Hypothalamus (tissue), 51 donors: ENCODE results near the gene PLEKHM2.

Experiments
- DNase-seq, 51 donors: peaks; one replicate each; lab custom pipeline; 2025; lab: John Stamatoyannopoulos, UW

PLEKHM2 gene

DNA sequence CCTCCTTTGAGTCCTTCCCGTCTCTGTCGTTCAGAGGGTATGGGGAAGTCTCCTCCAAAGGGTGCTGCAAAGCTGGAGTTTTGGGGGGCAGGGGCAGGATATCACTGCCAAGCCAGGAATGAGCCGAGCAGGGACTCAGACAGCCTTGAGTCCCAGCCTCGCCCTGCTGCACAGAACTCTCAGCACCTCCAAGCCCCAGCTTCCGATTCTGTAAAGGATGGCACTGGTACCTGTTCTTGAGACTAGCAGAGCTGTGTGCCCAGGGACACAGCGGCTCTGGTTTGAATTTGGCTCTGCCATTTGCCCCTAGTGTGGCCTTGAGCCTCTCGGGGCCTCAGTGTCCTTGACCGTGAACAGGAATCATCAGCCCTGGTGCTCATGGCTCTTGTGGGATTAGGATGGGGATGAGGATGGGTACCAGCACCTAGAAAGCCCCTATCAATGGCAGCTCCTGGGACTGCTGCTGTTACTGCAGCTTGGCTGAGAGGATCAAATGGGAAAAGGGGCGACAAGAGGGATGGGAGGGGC is 73.0 kb downstream of the PLEKHM2 start:
- DNase-seq = no peak

DNA sequence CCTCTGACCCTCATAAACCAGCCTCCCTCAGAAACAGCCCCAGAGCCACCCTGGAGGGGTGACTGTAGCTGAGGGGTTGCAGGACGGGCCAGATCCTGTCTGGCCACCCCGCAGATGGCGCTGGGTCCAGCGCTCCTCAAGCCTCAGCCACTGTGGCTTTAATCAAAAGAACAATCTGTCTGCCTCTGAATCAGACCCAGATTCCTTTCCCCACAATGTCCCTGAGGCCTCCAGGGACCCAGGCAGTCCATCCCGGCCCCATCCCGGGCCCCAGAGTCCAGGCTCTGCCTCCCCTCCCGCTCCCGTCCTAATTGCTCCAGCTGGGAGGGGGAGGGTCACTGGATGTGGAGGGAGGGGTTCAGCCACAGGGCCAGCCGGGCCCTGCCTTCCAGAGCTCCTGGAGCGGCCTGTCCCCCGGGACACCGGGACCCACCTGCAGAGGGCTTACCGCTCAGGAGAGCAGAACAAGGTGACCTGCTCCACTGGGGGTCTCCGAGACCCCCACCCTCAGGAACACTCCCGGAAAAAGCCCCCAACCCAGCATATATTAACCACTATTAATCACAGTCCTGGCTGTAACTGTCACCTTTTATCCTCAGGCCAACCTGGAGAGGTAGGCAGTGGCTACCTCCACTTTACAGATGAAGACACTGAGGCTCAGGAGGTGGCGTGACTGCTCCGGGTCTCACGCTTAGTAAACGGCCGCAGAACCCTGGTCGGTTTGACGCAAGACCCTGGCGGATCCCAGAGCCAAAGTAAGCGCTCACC is 73.6 kb downstream of the PLEKHM2 start:
- no peak for DNase-seq

DNA sequence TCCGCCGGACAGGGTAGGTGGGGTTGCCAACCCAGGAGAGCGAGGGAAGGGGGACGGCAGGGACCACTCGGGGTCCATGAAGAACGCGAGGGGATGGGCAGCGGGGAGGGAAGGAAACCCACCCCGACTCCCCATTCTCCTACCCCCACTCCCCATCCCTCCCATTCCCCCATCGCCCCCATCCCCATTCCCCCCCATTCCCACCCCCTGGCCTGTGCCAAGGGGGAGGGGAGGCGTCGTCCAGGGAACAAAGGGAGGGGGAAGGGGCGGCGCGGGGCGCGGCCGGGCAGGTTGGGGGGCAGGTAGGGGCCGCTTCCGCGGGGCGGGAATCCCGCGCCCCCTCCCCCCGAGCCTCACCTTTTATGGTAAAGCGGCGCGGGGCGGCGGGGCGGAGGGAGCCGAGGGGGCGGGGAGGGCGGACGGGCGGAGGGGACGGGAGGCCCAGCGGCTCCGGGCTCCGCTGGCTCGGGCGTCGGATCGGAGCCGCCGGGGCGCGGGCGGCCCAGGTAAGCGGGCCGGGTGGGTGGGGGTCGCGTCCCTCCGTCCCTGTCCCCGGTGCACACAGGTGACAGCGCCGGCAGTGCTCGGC is 74.3 kb downstream of the PLEKHM2 start, which contains the start of gene FBLIM1:
Gene FBLIM1 (plus strand): TSS at position 453 of the 589 bp plus-strand sequence. CDS start 6,189 bp downstream, outside the sequence.
- DNase-seq = no peak

DNA sequence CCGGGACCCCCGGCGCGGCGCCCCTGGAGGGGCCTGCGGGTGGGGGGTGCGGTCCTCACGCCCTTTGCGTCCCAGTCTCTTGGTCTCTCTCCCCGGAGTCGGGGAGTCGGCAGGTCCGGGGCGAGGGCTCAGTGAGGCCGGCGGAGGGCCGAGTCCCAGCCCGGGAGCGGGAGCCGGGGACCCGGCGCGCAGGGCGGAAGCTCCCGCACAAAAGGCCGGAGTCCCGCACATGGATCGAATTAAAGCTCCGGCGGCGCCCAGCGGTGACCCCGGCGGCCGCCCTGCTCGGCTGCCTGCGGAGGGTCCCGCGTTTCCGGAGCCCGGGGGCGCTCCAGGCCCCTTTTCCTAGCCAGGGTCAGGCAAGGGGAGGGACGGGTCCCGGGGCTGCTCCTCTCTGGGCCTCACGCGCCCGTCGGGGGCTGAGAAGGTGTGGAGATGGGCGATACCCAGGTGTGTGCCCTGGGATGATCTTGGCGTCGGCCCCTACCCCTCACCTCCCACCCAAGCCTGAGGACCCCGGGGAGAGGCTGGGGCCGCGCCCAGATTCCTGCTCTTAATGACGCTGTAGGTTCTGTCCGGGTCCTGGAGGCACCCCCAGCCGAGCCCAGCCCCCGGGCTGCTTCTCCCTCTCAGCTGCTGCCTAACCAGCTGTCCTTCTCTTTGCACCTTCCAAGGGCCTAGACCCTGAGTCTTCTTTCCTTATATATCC is 75.0 kb downstream of the PLEKHM2 start:
- DNase-seq = no peak

DNA sequence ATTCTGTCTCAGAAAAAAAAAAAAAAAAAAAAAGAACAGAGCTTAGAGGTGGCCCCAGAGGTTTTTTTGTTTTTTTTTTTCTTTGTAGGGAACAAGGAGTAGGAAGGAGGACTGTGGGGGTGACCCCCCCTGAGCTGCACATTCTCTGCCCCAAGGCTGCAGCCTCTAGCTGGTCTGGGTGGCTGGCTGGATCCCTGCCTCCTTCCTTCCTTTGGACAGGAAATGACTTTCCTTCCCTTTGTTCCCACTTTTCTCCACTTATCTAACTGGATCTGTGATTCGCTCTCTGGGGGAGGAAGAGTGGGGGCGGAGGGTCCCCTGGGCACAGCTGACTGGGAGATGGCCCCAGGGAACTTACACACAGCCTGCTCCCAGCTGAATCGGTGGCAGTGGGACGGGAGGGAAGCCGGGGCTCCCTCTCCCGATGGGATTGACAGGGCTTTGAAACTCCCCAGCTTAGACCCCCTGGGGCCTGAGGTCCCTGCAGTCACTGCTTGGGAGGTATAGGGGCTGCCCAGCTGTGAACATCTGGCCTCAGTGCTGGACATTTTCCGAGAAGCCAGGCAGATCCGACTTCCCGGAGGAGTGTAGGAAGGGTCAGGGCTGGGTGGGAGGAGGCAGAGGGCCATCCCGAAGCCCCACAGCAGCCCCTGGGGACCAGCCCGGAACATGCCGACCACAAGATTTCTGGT is 76.5 kb downstream of the PLEKHM2 start:
- no peak for DNase-seq

DNA sequence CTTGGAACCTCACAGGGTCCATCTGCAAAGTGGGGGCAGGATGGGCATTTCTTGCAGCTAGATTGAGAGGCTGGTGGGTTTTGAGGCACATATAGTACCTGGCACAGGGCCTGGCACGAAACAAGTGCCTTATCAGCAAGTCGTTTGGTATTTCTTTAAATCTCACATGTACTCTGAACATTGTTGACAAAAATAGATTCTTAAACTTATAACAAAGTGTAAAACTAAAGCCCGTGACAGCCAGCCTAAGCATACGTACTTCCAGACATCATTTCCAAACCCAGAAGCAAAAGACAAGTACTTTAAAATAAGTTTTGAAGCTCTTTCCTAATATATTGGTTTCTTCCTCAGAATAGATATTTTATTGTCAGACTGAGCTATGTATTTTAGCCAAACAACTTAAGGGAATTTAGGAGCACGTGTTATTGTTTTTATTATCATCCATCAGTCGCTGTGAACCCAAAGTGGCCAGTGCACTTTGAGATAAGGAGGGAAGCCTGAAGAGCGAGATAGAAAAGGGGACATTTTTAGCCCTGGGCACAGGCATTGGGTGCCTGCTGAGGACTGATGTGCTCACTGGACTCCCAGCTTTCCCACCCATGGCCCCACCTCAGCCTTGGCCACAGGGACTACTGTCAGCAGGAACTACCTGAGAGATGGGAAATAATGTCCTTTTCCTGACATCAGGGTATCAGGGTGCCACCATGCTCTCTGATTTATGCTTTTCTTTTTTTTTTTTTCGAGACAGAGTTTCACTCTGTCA is 77.4 kb downstream of the PLEKHM2 start:
- DNase-seq = no peak

DNA sequence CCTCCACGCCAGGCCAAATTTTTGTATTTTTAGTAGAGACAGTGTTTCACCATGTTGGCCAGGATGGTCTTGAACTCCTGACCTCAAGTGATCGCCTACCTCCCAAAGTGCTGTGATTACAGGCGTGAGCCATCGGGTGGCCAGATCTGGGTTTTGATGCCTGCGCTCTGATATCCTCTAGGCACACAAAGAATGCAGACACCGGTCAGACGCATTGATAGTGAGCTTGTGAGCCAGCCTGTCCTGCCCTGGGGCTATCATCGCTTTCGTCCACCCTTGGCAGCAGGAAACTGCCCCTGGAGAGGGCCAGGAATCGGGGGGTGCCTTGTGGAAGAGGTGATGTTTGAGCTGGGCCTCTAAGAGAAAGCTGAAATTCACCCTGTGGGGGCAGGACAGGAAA is 78.4 kb downstream of the PLEKHM2 start:
- no peak for DNase-seq

DNA sequence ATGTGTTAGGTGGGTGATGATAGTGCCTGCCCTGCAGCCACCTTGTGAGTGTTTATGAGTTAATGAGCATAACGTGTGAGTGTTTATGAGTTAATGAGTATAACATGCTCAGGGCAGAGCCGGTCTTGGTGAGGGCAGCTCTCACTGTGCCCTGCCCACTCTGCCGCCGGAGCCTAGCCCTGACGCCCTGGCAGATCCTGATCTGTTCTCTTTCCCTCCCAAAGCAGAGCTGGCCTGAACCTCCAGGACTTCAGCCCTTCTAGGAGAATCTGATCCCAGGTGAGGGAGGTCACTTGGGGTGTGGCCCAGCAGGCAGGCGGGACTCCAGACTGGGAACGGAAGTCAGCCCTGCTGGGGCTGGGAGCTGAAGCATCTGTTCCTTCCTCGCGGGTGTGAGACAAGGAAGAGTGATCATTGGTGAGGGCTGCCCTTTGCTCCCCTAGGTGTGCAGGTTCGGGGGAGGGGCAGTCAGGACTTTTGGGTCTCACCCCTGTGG is 80.2 kb downstream of the PLEKHM2 start:
- no peak for DNase-seq

DNA sequence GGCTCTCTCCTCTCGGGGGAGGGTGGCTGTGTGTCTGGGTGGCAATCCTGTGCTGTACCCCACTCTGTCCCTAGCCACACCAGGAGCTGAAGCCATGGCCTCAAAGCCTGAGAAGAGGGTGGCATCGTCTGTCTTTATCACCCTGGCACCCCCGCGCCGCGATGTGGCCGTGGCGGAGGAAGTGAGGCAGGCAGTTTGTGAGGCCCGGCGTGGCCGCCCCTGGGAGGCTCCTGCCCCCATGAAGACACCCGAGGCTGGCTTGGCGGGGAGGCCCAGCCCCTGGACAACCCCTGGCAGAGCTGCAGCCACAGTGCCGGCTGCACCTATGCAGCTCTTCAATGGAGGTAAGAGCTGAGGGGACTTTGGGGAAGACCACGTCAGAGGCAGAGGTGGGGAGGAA is 80.8 kb downstream of the PLEKHM2 start:
- DNase-seq = no peak

DNA sequence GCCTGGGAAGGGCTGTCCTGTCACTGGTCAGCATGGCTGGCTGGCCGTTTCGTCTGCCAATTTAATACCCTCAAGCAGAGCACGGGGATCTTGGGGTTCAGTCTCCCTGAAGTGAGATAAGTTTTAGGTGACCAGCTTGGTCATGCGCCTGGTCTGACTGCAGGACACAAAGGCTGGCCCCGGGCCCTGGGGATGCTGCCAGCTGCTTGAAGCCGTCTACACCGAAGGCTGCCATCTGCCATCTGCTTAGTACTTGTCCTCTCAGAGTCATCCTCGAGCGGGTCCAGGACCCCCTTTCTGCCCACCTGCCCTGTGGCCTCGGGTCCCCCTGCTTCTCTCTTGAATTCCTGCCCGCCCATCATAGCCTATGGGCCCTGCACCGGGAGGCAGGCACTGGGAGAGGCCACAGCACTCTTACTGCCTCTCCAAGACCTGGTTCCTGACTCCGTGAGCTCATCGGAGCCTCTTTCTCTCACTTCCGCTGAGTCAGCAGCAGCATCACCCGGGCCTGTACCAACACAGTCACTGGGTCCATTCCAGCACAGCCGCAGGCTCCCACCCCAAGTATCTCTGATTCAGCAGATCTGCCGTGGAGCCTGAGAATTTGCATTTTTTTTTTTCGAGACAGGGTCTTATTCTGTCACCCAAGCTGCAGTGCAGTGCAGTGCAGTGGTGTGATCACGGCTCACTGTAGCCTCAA is 81.5 kb downstream of the PLEKHM2 start:
- DNase-seq = peak in 3 of 51 donors; percentile 7 to 30 (median 28)

DNA sequence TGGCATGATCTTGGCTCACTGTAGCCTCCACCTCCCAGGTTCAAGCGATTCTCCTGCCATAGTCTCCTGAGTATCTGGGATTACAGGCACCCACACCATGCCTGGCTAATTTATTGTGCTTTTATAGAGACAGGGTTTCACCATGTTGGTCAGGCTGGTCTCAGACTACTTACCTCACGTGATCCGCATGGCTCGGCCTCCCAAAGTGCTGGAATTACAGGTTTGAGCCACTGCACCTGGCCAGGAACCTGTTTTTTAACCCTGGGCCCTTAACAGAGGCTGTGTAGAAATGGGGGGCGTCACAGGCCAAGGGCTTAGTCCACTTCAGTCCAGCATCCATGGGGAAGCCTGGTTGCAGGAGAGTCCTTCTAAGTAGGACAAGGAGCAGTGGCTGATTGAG is 83.8 kb downstream of the PLEKHM2 start:
- DNase-seq = no peak

DNA sequence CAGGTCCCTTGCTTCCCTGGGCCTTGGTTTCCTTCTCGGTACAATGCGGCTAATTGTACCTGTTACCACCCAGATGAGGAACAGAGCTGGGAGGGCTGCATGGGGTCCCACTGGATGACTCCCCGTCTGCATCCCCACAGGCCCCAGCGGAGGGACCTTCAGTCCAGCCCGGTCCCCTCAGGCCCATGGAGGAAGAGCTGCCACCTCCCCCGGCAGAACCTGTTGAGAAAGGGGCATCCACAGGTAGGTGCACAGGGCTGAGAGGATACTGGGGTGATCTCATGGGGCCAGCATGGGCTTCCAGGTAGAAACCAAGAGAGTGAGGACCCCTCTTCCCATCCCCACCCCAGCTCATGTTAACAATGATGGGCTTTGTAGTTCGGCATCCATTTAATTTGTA is 84.3 kb downstream of the PLEKHM2 start:
- DNase-seq = no peak

DNA sequence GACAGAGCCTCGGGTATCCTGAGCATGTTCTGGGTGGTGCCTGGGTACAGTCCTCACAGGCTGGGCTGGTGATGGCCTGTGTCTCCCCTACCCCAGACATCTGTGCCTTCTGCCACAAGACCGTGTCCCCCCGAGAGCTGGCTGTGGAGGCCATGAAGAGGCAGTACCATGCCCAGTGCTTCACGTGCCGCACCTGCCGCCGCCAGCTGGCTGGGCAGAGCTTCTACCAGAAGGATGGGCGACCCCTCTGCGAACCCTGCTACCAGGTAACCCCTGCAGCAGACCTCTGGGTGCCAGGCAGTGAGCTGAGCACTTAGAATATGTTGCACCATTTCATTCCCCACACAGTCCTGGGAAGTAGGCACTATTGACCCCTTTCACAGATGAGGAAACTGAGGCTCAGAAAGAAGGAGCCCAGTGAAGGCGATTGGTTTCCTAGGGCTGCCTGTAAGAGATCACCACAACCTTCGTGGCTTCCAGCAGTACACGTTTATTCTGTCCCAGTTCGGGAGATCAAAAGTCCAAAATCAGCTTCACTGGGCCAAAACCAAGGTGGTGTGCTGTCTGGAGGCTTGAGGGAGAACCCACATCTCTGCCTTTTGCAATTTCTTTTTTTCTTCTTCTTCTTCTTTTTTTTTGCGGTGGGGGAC is 86.3 kb downstream of the PLEKHM2 start:
- DNase-seq = no peak

DNA sequence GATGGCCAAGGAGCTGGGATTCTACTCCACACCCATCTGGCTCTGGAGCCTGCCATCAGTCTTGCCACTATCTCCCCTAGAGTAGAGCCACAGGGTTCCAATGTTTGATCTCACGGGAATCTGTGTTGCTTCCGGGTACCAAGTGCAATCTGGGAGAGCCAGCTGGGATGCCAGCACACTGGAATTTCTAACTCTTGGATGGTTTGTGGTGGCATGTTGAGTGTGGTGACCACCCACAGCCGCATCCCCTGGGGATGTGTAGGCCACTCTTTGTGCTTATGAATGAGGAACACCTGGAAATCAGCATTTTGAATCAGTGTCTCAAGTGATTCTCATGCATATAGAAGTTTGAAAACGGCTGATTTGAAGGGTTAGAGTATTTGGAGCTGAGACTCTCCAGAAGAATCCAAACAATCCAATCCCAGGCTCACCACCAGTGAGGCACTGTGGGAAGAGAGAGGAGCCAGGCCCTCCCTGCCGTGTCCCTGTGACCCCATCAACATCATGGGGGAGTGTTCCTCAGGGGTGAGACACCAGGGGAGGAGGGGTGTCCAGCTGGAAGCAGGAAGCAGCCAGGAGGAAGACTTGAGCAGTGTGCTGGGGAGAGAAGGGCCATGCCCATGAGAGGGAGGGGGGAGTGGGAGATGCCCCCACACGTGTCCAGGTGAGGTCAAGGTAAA is 87.9 kb downstream of the PLEKHM2 start:
- DNase-seq = no peak

DNA sequence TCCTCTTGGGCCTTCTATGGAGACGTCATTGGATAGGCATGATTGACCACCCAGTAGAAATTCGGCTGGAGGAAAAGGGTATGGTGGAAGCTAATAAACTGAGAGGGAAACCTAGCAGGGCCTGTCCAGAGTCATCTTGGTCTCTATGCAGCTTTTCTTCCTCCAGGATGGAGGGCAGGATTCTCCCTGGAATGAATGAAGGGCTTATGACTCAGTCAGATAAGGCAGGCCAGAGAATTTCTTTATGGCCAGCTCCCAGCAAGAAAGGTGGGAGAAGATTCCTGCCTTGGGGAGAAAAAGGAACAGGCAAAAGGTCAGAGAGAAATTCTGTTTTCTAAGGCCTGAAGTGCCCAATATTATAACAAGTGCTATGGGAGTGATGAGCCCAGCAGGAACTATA is 91.6 kb downstream of the PLEKHM2 start:
- DNase-seq = no peak

DNA sequence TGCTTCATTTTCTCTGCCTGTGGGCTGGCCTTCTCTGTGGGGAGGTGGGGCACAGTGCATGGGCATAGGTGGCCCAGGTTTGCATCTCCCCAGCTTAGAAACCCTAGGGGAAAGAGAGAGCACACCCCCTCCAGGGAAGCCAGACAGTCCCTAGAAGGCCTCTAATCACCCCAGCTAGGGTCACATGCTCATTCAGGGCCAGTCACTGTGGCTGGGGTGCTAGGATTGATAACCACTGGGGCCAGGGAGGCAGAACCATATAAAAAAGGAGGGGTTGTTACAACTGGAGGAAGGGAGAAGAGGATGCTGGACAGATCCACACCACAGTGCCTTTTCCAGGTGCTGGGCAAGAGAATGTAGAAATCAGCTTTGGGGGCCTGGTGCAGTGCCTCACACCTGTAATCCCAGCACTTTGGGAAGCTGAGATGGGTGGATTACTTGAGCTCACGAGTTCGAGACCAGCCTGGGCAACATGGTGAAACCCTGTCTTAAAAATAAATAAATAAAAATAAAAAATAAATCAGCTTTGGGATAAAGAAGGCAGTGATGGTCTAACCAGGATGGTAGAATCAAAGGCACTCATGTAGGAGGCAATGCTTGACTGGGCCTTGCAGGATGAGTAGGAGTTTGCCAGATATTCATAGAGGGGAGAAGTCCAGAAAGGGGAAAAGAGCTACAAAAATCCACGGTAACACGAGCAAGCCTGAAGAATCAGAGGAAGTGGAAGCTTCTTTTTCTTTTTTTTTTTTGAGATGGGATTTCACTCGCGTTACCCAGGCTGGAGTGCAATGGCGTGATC is 94.0 kb downstream of the PLEKHM2 start:
- DNase-seq = no peak
